ENCODE data around the gene NSD1.

- TF ChIP-seq YY1 (IDR thresholded peaks at IDR 0.05; ENCODE audit: borderline replicate concordance in 1 of 3, control insufficient read depth in 1 of 3, extremely low read depth in 1 of 3, insufficient read depth in 3 of 3, insufficient read length in 1 of 3, insufficient replicate concordance in 2 of 3, low read depth in 1 of 3, low read length in 2 of 3) (no peak), ATF3 (IDR thresholded peaks at IDR 0.05) (no peak), ATF3 (CRISPR knock-in tag; conservative IDR thresholded peaks at IDR 0.05) (no peak)
Measured at GRCh38 chr5:177098470-177099141, 35.0 kb upstream of the NSD1 start.

Measured in K562 (cell line).